C4-2B (cell line): Measurements from ENCODE around the gene CDK12.

Experiments
- H3K27ac ChIP-seq: fragments of 450-650 bp; 2 replicates; pipeline ENCODE4 v1.5.1; 2017
- CTCF ChIP-seq: fragments of 450-650 bp; conservative IDR thresholded peaks from 2 replicates; pipeline ENCODE4 v1.5.1; 2017; ENCODE audit warnings: mild to moderate bottlenecking
- ZFX ChIP-seq: fragments of 450-650 bp; IDR thresholded peaks from 2 replicates; pipeline ENCODE4 v1.6.1; 2017

The CDK12 gene

GRCh38 chr17:39517224-39517623 is 55.9 kb downstream of the CDK12 start:
- no peak for TF ChIP-seq CTCF
- no peak for TF ChIP-seq ZFX
- H3K27ac ChIP-seq = no peak overlapping the region

- H3K27ac ChIP-seq = no peak overlapping the region
These were observed 64.7 kb downstream of the CDK12 start for GRCh38 chr17:39525801-39526506.

GRCh38 chr17:39527220-39527813 is 66.0 kb downstream of the CDK12 start:
- no peak overlapping the region for H3K27ac ChIP-seq
- TF ChIP-seq ZFX = no peak
- TF ChIP-seq CTCF = peak; percentile 83

More at GRCh38 chr17:39525801-39526506, 64.7 kb downstream of the CDK12 start:
- TF ChIP-seq ZFX (no peak), CTCF (no peak)

GRCh38 chr17:39529455-39529854 is 68.2 kb downstream of the CDK12 start:
- TF ChIP-seq ZFX = no peak
- TF ChIP-seq CTCF = no peak
- no peak overlapping the region for H3K27ac ChIP-seq

- H3K27ac ChIP-seq = no peak overlapping the region
- TF ChIP-seq ZFX (no peak), CTCF (no peak)
These were observed 69.2 kb downstream of the CDK12 start for GRCh38 chr17:39530513-39530912.

GRCh38 chr17:39531252-39531651 is 70.0 kb downstream of the CDK12 start:
- TF ChIP-seq CTCF = no peak
- no peak for TF ChIP-seq ZFX
- H3K27ac ChIP-seq = no peak overlapping the region

- no peak overlapping the region for H3K27ac ChIP-seq
- no peak for TF ChIP-seq CTCF
- TF ChIP-seq ZFX = no peak
These were observed 72.6 kb downstream of the CDK12 start for GRCh38 chr17:39533891-39534290.
